GM11168 (cell line): ENCODE results near the gene ALG11.
"Not testable (repeated sequence)": the region's sequence is repeated elsewhere in the genome, so short reads cannot be mapped to it uniquely, and the experiment has no call there.

Experiments used
- in situ Hi-C: fragments of 300-500 bp; cut with MboI; formaldehyde crosslinking; loops from one replicate; pipeline ENCODE4 v1.12.0; 2022; ENCODE audit warnings: low sequenced_read_pairs; ENCODE audit not compliant: unreplicated experiment

Gene ALG11, protein sequence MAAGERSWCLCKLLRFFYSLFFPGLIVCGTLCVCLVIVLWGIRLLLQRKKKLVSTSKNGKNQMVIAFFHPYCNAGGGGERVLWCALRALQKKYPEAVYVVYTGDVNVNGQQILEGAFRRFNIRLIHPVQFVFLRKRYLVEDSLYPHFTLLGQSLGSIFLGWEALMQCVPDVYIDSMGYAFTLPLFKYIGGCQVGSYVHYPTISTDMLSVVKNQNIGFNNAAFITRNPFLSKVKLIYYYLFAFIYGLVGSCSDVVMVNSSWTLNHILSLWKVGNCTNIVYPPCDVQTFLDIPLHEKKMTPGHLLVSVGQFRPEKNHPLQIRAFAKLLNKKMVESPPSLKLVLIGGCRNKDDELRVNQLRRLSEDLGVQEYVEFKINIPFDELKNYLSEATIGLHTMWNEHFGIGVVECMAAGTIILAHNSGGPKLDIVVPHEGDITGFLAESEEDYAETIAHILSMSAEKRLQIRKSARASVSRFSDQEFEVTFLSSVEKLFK

DNA sequence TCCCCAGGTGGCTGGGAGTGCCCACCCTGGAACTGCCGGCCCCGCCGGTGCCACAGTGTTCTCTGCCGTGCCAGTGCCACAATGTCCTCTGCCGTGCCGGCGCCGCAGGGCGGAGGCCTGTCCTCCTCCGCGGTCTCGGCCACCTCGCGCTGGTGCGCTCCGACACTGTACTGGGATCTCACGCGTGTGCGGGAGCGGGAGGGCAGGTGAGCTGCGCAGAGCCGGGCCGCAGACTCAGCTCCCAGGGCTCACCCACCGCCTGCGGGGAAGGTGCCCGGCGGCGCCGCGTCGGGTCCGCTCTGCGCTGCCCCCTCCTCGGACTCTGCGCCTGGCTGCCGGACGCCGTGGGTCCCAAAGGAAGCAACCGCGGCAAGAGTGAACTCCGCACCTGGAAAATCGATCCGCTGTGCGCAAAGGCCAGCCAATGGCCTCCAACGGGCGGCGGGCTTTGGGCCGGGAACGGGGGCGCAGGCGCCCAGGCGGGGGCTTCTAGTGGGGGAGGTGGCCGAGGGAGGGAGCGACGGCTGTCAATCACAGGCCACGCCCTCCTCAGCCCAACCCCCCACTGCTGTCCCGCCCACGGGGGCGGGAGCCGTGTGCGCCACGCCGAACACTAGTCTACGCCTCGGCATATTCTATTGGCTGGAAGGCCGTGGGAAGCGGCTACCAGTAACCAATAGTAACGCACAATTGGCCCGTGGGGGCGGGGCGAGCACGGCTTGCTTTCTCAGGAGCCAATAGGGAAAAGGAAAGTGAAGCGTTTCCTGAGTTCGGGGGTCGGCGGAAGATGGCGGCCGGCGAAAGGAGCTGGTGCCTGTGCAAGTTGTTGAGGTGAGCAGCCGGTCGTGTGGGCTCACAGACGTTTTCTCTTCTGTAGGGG lies at the start of gene ALG11:
ALG11 (plus strand) TSS at position 767 of the 880 bp plus-strand sequence; CDS start at position 788, 21 bp downstream.
- in situ Hi-C loops: no loop called here

DNA sequence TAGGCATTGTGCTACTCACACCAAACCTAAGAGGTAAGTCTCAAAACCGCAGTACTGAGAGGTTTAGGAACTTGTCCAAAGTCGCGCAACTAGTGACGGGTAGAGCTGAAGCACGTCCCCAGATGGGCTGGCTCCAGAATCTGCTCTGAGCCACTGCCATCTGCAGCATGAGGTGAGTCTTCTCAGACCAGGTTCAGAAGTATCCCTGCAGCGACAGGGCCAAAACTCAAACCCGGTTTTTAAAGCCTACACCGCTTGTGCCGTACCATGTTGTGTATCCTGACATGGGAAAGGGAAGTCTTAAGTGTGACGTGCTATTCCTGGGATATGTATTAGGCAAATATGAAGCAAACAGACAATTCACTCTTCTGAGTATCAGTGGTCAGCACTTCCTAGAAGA lies 46.0 kb upstream of the ALG11 start:
- in situ Hi-C loops: no loop called here

DNA sequence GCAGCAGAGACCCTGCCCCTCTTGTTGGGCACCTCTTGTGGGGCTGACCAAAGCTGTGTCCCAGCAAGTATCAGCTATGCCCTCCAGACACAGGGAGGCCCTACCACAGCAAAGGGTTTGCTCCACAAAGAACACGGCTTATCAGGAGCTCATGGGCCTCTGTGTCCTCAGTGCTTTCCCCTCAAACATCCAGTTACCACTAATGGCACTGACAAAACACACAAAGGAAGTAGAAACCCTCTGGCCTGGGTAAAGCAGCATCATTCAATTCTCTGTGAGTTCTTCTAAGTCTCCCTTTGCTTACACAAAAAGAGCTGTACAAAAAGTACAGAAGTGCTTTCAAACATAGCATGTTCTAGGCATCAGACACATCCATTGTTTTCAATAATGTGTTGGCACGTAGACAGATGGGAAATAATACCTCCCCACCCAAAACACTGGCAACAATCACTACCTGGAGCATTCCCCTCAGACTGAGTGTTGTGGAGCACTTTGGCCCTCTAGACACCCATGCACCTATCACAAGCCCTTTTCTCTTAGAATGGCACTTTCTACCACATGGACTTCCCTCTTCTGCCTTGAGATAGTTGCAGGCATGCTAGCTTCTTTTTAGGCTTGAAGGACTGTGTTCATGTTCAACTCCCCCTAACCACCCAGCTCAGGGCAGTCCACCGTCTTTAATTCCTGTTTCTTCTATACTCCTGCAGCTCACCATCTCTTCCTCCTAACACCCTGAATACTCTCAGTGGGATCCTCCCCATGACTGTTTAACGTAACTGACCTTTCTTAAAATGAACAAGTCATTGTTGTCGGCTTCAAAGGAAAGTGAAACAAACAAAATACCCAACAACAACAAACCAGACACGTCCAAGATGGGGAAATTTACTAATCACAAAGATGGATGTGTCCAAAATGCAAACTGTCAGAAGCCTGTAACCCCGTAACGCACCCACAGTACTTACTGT lies 44.4 kb upstream of the ALG11 start:
- in situ Hi-C loops: no loop called here

DNA sequence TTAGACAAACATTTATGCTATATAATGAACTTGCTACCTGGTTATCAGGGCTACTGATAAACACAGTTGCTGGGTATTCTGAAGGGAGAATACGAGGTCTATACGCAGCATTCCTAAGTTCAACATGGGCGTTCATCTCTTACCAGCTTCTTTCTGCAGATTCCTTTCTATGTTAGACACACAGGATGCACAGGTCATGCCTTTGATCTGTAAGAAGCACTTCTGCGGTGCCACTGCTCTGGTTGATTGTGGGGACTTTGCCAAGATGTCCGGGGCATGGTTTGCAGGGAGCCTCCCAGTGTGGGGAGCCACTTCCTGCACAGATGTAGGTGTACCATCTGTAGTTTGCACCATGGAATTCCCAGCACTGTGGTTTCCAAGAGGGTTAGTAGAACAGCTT lies 41.8 kb upstream of the ALG11 start:
- in situ Hi-C loops: no loop called here

DNA sequence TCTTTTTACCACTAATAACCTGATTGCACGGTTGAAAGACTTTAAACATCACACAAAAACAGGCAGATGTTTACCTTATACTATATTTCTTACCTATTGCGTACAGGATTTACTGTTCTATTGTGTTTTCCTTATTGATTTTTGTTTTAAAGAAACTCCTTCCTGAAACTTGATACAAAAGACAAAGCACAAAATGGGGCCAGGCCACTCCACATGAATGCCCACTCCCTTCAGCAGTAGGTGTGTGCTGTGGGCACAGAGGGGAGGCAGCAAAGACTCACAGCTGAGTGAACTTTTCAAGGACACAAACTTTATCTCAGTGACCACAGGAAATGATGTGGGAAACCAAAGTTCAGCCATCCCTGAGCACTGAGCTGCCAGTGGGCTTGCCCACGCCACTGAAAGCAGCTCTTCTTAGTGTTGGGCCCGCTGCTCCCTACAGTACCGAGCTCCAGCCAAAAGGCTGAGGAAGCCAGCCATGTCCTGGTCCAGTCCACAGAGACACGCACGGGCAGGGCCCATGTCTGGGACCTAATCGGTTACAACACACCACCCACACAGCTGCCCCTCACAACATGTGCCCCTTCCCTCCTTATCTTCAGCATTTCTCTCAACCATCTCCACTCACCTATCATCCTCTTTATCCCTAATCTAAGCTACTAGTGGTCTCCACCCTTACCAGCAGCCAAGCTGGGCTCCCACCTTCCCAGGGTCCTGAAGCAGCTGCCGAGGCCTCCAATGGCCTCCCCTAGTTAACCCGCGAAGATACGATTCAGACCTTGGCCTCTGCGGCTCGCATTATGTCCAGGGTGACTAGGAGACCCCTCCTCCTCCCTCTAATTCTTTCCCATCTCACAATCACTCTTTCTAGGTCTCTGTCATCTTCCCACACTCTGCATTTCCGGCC lies 40.4 kb upstream of the ALG11 start:
- in situ Hi-C loops: no loop called here

DNA sequence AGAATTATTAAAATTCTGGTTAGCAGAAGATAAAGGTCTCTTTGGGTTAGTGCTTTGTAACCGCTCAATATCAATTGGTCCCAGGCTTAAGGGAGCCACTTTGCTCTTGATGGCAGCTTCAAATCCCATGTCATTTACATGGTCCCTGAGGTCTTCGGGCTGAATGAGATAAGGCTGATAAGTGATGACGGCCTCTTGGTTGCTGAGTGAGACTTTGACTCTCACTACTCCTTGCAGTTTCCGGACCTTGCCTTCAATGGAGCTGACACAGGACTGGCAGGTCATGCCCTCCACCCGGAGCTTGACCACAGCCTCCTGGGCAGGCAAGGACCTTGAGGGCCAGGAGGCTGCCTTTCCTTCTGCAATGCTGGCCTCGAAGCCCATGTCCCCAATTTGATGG lies 37.7 kb upstream of the ALG11 start:
- in situ Hi-C loops: no loop called here

DNA sequence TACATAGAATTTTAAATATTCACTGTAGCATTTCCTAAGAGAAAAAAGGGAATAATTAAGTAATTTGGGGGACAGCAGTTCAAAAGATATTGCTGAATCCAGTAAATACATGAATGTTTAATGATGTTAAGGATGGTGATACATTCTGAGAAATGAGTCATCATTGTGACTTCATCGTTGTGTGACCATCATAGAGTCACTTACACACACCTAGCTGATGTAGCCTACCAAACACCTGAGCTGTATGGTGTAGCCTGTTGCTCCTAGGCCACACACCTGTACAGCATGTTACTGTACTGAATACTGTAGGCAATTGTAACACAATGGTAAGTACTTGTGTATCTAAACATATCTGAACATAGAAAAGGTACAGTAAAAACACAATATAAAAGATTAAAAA lies 35.8 kb upstream of the ALG11 start:
- in situ Hi-C loops: no loop called here

DNA sequence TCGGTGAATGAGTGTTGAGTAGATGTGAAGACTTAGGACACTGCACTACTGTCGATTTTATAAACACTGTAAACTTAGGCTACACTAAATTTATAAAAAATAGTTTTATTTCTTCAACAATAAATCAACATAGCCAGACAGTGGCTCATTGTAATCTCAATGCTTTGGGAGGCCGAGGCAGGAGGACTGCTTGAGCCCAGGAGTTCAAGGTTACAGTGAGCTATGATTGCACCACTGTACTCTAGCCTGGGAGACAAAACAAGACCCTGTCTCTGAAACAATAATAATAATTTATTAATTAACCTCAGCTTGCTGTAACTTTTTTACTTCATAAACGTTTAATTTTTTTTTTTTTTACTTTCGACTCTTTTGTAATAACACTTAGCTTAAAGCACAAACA lies 35.3 kb upstream of the ALG11 start:
- in situ Hi-C loops: no loop called here

DNA sequence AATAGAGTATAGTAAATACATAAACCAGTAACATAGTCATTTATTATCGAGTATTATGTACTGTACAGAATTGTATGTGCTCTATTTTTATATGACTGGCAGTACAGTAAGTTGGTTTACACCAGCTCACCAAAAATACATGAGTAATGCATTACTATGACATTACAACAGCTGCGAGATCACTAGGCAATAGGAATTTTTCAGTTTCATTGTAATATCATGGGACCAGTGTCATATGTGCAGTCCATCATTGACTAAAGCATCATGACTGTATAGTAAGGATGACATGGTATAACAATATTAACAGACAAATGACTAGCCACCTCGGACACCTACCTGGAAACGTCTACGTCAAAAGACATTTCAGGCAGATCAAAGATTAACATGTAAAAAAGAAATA lies 34.6 kb upstream of the ALG11 start:
- in situ Hi-C loops: no loop called here

DNA sequence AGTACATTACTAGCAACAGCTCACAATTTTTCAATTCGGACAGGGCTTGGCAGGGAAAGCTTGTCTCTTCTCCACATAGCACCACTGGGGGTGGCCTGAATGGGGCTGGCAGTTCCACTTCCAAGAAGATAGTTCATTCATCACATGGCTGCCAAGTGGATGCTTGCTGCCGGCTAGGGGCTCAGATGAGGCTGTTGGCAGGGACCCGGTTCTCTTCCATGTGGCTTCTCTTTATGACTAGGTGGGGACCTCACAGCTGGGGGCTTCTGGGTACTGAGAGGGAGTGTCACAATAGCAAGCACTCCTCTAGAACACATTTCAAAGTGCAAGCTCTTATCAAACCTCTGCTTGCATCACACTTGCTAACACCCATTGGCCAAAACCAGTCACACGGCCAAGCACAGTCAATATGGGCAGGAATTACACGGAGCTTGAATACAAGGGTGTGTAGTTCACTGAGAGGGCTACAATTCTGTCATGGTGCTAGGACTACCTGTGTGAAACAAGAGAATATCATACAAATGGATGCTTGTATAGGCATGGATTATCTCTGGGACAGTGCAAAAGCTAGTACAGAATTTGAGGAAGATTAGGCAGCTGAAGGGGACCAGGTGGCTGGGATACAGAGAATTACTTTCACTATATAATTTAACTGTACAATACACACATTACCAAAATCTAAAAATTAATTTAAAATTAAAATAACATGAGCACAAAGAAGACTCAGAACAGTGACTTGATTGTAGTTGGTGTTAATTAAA lies 33.2 kb upstream of the ALG11 start:
- in situ Hi-C loops: no loop called here

DNA sequence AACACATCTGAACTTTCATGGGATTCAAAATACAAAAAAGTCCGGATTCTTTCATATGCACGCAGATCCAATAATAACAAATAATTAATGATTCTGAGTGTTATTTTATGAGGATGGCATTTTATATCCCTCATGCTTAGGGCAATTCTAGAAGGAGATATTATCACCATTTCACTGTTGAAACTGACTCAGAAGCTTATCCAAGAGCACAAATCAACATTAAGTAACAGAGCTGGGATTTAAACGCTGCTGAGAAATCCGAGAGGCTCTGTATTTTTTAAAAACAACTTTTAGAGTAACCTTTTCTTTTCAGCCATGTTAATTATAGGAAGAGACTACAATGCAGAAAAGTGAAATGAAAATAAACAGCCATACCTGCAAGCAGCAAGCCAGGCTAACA lies 31.3 kb upstream of the ALG11 start:
- in situ Hi-C loops: no loop called here

DNA sequence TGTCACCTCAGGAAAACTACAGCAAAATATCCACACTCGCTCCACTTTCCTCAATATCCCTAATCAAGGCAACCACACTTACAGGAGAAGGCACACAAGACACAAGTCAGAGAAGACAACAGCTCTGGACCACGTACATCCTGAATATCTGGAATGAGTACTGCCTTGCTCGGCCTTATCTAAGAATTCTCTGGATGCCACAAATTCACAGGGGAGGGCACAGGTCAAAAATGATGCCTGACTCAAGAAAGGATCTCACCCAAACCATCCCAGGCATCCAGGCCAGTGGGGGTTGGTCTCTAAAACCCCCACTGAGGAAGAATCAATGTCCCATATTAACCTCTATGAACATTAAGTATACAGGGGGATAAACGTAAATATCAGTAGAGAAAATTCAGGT lies 30.8 kb upstream of the ALG11 start:
- in situ Hi-C loops: no loop called here

DNA sequence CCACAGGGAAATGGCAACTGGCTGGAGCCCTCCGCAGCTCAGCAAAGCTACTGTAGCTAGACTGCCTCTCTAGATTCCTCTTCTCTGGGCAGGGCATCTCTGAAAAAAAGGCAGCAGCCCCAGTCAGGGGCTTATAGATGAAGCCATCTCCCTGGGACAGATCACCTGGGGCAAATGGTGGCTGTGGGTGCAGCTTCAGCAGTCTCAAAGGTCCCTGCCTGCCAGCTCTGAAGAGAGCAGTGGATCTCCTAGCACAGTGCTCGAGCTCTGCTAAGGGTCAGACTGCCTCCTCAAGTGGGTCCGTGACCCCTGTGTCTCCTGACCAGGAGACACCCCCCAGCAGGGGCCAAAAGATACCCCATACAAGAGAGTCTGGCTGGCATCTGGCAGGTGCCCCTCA lies 28.9 kb upstream of the ALG11 start:
- in situ Hi-C loops: not testable (repeated sequence)

DNA sequence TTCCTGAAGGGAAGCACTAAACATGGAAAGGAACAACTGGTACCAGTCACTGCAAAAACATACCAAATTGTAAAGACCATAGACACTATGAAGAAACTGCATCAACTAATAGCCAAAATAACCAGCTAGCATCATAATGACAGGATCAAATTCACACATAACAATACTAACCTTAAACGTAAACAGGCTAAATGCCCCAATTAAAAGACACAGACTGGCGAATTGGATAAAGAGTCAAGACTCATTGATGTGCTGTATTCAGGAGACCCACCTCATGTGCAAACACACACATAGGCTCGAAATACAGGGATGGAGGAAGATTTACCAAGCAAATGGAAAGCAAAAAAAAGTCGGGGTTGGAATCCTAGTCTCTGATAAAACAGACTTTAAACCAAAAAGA lies 27.3 kb upstream of the ALG11 start:
- in situ Hi-C loops: not testable (repeated sequence)

DNA sequence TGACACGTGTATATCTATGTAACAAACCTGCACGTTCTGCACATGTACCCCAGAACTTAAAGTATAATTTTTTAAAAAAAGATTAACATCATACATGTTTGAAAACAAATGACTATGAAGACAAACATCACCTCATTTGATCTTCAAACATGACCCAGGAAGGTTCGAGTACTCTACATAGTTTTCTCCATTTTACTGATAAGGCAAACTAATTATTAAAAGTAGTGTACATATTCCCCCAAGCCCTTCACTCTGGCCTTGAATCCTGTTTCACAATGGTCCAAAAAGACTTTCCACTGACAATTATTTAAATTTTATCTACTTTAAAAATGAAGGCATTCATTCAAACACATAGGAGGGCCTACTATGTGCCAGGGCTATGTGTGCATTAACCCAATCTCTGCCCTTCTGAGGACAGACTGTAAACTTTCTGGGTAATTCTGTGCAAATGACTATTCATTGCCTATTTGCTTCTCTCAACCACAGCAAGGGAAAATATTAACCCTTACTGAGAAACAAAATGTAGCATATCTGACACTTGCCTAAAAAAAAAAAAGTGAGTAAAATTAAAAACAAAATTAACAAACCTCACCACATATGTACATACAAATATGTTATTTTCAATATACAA lies 23.1 kb upstream of the ALG11 start:
- in situ Hi-C loops: no loop called here

DNA sequence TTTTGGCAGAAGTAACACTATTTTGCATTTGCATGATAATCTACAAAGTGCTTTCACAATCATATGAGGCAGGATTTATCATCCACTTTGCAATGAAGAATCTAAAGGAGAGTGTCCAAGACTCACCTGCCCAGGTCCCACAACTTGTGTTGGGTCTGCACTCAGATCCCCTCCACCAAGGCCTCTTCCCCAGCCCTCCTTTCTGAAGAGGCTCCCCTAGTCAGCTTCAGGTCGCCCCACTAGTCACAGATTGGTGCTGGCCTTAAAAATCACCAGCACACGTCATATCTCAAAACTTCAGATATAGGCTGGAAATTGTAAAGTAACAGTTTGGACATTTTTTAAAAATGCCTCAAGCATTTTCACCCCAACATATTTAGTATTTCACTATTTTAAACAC lies 18.5 kb upstream of the ALG11 start:
- in situ Hi-C loops: no loop called here

DNA sequence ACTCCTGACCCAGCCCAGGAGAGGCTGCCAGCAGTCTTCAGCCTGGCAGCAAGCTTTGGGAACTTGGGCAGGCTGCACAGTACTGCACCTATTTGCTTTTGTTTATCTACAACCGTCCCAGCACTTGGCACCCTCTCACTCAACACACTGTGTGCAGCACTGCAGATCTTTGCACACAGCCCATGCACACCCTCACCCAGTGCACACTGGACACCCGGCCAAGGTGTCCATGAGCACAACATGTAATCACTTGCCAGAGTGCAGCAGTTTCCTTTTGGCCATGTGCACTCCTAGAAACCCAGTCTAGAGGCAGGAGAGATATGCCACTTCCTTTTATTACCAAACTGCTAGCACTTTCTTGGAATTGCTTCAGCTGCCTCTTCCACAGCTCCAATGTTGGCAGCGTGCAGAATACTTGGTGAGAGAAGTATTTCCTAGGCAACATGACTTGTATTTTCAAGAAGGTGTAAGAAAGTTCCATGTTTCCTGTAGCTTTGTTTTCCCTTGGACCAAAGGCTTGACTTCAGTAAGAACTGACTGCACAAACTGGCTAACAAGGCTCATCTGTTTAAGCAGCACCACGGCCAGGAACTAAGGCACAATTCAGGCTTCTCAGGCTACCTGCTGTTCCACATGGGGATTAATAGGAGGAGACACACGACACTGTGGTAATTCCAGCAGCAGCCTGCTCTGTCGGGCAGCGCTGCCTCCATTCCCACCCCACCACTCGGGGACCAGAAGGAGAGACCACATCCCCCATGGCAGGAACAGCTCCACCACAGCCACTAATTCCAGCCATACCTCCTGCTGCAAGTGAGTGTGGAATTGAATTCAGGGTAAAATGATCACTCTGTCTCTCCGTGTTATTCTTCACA lies 16.3 kb upstream of the ALG11 start:
- in situ Hi-C loops: no loop called here
